GM19193 (cell line): ENCODE results near the gene MMD2.

ENCODE experiments used
- POLR2A ChIP-seq: IDR thresholded peaks from 4 replicates; pipeline ENCODE4 v1.6.1; 2011; ENCODE audit not compliant: insufficient read depth, insufficient read length; ENCODE audit errors: extremely low read depth

MMD2 gene, protein sequence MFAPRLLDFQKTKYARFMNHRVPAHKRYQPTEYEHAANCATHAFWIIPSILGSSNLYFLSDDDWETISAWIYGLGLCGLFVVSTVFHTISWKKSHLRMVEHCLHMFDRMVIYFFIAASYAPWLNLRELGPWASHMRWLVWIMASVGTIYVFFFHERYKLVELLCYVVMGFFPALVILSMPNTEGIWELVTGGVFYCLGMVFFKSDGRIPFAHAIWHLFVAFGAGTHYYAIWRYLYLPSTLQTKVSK

DNA sequence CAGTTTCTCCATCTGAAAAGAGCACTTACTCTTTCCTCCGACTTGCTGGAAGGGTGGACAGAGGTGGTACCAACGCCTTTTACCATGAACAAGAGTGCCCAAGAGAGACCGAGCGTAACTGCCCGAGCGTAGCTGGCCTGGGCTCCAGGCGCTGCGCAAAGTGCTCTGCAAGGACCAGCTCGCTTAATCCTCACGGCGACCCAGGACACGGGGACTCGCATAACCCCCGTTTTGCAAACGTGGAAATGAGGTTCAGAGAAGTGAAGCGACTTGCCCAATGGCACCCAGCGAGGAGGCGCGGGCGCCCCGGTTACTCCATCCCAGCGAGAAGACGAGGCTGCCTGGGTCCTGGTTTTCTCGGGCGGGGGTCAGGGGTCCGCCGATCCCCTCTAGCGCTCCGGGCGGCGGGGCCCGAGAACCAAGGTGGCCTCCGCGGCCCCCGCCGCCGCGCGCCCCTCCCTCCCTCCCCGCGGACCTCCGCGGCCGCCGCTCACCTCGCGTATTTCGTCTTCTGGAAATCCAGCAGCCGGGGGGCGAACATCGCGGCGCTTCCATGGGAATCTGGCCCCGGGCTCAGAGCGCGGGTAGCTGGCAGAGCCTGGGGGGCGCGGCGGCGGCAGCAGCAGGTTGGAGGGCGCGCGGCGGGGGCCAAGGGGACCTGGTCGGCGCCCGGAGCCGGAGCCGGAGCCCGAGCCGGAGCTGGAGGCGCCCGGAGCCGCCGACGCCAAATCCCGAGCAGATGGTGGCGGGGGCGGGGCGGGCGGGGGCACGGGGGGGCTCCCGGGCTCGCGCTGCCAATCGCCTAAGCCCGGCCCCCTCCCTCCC, at the start of gene MMD2:
MMD2 (minus strand) TSS at position 711 of the 825 bp plus-strand sequence; CDS start at position 541, 170 bp downstream.
- no peak for TF ChIP-seq POLR2A

DNA sequence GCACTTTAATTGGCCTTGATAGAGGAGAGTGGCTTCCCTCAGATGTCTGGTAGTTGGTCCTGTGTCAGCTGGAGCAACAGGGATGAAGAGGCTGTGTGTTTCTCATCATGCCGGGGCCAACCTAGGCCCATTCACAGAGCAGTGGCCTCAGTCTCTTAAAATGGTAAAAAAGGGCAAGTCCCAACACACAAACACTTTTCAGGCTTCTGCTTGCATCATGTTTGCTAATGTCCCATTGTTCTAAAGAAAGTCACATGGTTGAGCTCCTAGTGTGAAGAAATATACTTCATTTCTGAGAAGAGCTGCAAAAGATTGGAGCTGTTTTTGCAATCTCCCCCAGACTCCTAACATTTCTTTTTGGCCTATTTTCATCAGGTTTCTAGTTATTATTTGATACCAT, 46.1 kb upstream of the MMD2 start:
- no peak for TF ChIP-seq POLR2A

DNA sequence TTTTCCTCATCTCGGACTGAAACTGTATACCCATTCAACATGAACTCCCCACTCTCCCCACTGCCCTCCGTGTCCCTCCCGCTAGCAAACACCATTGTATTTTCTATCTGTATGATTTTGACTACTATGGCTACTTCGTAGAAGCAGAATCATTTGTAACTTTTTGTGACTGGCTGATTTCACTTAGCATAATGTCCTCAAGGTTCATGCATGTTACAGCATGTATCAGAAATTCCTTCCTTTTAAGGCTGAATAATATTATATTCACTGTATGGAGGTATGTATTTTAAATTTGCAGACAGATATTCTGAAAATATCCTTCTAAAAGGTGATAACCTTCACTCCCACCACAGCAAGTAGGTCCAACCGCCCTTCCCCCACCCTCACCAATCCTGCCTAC, 42.9 kb upstream of the MMD2 start:
- TF ChIP-seq POLR2A = no peak

DNA sequence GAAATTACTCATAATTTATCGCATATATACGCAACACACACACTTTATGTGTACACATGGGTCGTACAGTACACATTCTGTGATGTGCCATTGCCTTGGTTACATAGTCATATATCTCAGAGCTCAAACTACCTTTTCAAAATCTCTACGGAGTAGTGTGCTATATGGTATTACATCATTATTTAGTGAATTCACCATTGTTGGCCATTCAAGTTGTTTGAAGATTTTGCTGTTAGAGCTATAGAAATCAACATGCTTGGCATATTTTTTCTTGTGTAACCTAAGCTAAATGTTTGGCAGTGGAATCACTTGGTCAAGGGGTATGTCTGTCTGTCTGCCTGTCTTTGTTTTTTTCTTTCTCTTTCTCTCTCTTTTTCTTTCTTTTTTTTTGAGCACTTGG, 42.0 kb upstream of the MMD2 start:
- no peak for TF ChIP-seq POLR2A

DNA sequence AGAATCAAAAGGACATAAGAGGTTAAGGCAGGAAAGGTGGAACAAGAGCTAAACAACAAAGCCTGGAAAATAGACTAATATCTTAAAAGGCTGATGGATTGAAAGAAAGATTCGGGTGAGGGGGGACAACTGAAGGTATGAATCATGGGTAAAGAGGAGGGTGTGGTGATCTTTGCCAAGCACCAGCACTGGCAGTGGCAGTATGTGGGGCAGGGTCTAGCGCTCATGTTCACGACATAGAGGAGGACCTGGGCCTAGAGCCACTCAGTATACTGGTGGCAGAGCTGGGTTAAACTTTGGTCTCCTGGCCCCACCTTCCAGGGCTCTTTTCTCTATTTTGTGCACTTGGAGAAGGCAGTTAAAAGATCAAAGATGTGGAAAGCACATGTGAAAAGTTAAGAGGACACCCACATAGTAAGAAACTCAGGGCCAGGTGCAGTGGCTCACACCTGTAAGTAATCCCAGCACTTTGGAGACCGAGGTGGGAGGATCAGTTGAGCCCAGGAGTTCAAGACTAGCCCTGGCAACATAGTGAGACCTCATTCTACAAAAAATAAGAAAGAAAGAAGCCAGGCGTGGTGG, 40.5 kb upstream of the MMD2 start:
- TF ChIP-seq POLR2A = no peak

DNA sequence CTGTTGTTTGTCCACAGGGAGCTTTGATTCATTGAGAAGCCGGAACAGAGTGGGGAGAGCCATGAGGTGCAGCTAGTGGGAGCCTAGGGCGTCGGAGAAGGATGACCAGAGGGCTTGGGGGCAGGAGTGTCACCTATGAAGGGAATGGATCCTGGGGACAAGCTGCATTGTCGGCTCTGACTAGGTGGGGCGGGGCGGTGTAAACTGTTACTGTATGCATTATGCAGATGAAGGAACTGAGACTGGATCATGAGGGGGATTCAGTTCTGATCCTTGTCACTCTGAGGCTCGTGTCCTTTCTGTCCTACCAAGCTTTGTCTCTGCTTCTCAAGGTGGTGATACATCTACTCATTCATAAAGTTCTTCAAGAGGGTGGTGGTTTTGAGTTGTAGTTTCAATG, 39.9 kb upstream of the MMD2 start:
- no peak for TF ChIP-seq POLR2A

DNA sequence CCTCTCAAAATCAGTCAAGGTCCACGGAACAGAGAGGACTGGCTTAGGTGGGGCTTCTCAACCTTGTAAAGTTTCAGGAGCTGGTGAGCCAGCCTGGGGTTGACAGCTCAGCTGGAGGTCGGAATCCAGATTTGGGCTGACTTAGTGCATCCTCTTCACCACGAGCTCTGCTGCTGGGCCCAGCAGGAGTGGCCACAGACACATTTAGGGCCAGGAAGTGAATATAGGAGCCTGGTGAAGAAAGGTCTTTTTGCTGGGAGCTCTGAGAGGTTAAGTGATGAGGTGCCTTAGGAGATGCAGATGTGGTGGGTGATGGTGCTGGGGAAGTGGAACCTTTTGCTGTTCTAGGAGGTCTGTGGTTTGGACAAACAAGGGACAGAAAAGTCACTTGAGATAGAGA, 39.3 kb upstream of the MMD2 start:
- no peak for TF ChIP-seq POLR2A

DNA sequence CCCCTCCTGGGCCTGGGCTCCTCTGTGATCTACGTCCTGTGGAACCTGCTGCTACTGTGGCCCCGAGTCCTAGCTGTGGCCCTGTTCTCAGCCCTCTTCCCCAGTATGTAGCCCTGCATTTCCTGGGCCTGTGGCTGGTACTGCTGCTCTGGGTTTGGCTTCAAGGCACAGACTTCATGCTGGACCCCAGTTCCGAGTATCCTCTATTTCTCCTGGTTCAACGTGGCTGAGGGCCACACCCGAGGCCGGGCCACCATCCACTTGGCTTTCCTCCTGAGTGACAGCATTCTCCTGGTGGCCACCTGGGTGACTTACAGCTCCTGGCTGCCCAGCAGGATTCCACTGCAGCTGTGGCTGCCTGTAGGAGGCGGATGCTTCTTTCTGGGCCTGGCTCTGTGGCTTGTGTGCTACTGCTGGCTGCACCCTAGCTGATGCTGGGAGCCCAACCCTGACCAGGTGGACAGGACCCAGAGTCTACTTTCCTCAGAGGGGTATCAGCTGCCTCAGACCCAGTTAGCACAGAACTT, 37.8 kb upstream of the MMD2 start:
- TF ChIP-seq POLR2A = no peak

DNA sequence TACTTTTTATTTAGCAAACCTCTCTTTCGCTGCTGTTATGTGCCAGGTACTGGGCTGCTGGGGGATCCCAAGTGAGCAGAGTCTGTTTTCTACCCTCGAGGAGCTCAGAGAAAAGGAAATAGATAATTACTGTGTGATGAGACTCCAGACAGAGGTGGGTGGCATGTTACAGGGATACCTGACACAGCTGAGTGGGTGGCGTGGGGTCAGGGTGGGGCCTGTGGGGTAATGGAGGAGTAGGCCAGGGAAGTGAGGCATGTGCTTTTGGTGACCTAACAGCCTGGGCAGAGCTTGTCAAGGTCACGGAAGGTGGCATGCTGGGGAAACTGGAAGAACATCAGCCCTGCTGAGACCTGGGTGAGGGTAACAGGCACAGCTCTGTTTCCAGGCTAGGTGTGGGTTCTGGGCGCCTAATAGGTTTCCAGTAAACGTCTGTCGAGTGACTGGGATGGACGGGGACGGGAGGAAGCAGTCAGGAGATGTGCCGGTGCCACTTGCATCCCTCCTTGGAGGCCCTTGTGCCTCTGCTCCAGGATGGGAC, 36.5 kb upstream of the MMD2 start:
- TF ChIP-seq POLR2A = no peak

DNA sequence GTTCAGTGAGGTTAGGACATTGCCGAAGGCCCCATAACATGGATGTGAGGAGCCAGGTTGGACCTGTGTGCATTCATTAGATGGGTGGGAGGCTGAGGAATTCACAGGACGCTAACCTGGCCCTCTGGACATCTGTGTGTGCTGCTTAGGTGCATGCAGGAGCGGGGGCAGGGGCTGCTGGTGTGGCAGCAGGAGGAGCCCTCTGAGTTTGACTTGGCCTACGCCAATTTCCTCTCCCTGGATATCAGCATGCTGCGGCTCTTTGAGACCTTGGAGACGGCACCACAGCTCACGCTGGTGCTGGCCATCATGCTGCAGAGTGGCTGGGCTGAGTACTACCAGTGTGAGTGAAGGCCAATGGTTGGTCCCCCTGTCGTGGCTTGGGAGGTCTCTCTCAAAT, 34.5 kb upstream of the MMD2 start:
- TF ChIP-seq POLR2A = no peak

DNA sequence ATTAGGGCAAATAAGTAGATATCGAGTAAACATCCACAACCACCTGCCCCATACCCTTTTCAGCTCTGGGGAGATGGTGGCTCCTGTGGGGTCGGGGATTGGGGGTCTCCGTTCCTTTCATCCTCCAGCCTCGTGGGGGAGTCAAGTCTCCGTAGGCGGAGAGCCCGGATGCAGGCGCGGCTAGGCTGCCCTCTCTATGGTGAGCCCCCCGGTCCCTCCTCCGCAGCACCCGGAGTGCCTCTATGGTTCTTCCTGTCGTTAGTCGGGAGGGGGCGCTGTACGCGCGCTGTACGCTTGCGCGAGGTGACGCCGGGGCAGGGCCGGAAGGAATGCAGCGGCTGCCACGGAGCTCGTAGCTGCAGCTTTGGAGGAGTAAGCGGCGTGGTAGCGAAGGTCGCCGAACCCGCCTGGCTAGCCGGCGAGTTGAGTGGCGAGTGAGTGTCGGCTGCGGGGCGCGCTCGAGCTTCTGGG, 14.8 kb upstream of the MMD2 start:
- TF ChIP-seq POLR2A = peak; percentile 77

DNA sequence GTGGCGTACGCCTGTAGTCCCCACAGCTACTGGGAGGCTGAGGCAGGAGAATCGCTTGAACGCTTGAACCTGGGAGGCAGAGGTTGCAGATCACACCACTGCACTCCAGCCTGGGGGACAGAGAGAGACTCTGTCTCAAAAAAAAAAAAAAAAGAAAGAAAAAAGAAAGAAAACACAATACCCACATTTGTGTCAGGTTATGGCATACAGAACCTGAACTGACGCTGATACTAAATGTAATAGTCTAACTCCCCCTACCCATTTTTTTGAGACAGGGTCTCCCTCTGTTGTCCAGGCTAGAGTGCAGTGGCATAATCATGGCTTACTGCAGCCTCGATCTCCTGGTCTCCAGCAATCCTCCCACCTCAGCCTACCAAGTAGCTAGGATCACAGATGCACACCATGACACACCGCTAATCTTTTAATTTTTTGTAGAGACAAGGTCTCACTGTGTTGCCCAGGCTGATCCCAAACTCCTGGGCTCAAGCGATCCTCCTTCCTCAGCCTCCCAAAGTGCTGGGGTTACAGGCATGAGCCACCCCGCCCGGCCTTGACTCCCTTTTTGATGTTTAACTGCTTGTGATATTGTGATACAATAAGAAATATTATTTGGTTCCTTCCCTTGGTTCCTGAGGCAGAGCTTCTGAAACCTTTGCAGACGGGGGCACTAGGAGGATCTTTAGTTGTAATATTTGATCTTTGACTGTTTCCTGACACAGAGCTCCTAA, 6.5 kb upstream of the MMD2 start:
- no peak for TF ChIP-seq POLR2A

DNA sequence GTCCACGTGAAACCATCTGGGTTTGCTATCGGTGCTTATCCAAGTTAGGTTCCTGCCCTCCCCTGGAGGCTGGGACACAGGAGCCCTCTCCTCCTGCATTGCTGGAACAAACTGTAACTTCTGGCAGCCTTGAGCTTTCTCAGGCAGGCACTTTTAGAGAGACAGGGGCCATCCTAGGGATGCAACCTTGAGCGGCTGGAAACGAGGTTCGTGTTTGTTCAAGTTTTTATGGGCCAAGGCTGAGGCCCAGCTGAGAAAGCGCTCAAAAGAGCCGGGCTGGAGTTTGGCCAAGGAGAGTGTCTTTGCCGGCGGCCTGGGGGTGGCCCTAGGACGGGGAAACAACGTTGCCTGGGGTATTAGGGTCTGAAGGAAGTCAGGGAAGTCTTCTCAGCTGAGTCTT, 5.5 kb upstream of the MMD2 start:
- TF ChIP-seq POLR2A = no peak

DNA sequence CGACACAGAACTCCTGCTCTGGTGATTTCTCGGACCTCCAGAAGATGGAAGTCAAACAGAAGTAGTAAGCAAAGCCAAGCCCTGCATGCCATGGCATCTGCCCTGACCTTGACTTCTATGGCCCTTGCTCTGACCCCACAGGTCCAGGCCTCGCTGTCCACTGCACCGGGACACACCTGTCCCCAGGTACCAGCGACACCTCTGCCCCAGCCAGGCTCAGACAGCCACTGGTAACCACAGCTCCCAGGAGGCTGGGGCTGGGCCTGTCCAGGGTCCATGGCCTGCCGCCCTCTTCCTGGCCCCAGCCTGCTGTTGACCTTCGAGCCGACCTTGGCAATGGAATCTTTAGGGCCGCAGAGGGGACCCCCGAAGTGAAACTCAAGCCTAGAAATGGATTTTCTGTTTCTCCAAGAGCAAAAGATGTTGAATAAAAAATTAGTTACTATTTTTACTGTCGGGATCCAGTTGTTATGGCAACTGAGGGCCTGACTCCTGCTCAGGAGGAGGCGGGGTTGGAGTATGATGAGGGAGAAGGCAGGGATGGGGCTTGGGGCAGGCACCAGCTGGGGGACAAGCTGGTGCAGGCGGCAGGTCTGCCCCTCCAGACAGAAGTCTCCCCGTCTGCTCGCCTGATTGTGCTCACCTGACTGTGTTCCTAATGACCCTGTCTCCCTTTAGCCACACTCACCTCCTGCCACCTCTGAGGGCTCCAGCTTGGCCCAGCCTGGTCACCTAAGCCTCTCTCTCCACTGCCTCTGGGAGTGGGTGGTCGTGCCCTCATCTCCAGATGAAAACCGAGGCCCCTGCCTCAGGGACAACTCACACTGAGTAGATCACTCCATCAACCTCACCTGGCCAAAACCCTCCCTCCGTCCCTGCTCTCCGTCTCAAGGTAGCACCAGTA, 4.1 kb upstream of the MMD2 start:
- TF ChIP-seq POLR2A = no peak

DNA sequence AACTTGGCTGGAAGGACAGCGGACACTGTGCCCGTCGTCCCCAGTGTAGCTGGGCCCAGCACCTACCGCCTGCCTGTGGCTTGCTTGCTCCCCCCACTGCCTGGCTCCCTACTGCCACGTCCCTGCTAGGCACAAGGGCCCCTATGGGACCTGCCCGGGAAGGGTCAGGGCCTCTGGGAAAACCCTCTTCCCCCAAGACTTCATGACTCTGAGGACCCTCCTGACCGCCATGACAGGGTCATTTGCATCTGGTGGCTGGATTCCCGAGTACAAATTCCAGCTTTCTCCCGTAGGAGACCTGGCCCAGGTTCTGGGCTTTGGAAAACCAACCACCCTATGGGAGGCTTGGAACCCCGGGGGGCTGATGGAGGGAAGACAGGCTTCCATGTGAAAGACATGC, 1.4 kb upstream of the MMD2 start:
- no peak for TF ChIP-seq POLR2A

DNA sequence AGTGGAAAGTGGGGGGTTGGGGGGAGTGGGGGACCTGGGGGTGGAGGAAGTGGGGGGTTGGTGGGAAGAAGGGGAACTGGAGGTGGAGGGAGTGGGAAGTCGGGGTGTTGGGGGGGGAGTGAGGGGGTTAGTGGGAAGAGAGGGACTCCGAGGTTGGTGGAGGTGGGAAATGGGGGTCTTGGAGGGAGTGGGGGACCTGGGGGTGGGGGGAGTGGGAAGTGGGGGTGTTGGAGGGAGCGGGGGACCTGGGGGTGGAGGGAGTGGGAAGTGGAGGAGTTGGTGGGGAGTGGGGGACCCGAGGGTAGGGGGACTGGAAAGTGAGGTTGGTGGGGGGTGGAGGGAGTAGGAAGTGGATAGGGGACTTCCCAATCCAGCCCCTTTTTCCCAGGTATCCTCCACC, 906 bp upstream of the MMD2 start:
- no peak for TF ChIP-seq POLR2A
